Loucy (cell line): ENCODE measurements around the gene C2CD4C.

Experiments used
- CTCF ChIP-seq: fragments of 200-600 bp; sonication (generic); conservative IDR thresholded peaks from 2 replicates; pipeline ENCODE4 v1.5.1; 2014; ENCODE audit warnings: mild to moderate bottlenecking, antibody characterized with exemption, low read length
- EZH2phosphoT487 ChIP-seq: fragments of 200-600 bp; IDR thresholded peaks from 2 replicates; pipeline ENCODE4 v1.6.1; 2018; ENCODE audit warnings: antibody characterized with exemption, mild to moderate bottlenecking, moderate library complexity, borderline replicate concordance

- TF ChIP-seq CTCF (no peak), EZH2phosphoT487 (no peak)
Observed at GRCh38 chr19:369256-369655, 39.7 kb downstream of the C2CD4C start.
